Erythroblast (primary cell): Measurements from ENCODE around the gene IQCF6.

Source experiments
- GATA1 ChIP-seq: IDR thresholded peaks from 2 replicates; pipeline ENCODE4 v1.6.1; 2011; ENCODE audit warnings: low read depth, mild to moderate bottlenecking, control low read depth, low read length, moderate library complexity
- POLR2A ChIP-seq: IDR thresholded peaks from 2 replicates; pipeline ENCODE4 v1.6.1; 2011; ENCODE audit warnings: mild to moderate bottlenecking, low read length

DNA sequence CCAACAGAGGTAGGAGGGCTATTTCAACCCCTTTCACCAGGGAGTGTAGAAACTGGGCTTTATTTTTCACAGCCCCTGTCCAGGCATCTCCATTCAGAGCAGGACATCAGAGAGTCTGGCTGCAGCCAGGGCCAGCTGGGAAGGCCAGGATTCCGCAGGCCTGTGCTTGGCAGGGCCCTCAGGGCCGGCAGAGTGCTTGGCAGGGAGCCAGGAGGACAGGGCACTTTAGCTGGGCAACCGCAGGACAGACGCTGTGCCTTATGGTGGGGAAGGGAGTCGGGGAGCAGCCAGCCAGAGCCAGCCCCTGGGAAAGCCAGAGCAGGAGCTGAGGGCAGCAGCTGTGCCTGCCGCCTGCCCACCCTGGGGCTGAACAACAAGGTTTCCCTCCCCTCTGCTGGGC, 34.5 kb upstream of the IQCF6 start:
- TF ChIP-seq GATA1 (no peak), POLR2A (no peak)
